Stimulated activated memory B cell treated with anti-CD40 and anti-IgM and Interleukin-4, amounts not matched to agents 10 μg/mL and 1 μg/mL and 100 μg/mL, for 72 hours (primary cell): ENCODE data around the gene RAPGEF3.
A peak's percentile ranks its signal among the peaks of the same experiment; 100 is the strongest.

Source experiments
- ATAC-seq: fragments of 150-1000 bp; cut with Tn5 transposase; 2 replicates; pipeline ENCODE4 v1.10.0; 2021
- H3K27ac Mint-ChIP-seq: one replicate; pipeline ENCODE4 v1.8.0; 2022; ENCODE audit warnings: mild to moderate bottlenecking, mixed read lengths
- H3K27me3 Mint-ChIP-seq: one replicate; pipeline ENCODE4 v1.8.0; 2022; ENCODE audit warnings: mixed read lengths
- H3K36me3 Mint-ChIP-seq: one replicate; pipeline ENCODE4 v1.8.0; 2022; ENCODE audit warnings: mixed read lengths
- H3K4me1 Mint-ChIP-seq: one replicate; pipeline ENCODE4 v1.8.0; 2022; ENCODE audit warnings: mixed read lengths
- H3K4me3 Mint-ChIP-seq: one replicate; pipeline ENCODE4 v1.8.0; 2022; ENCODE audit warnings: mild to moderate bottlenecking, moderate library complexity, mixed read lengths
- H3K9me3 Mint-ChIP-seq: one replicate; pipeline ENCODE4 v1.8.0; 2022; ENCODE audit warnings: mixed read lengths

Gene RAPGEF3

GRCh38 chr12:47758834-47759690 lies at the start of gene RAPGEF3:
Gene RAPGEF3 (minus strand): TSS chr12:47758880. CDS start chr12:47758556, 324 bp downstream.
- peak within 1 kb of the TSS; percentile 87 for H3K27ac Mint-ChIP-seq
- H3K4me3 Mint-ChIP-seq: peak within 1 kb of the TSS; percentile 67
- ATAC-seq: peak; percentile 63
- no peaks in the 10 kb centered on the region for H3K9me3 Mint-ChIP-seq
- H3K4me1 Mint-ChIP-seq: peaks cover 59% of the 10 kb centered on the region
- H3K36me3 Mint-ChIP-seq: no peaks in the 10 kb centered on the region
- H3K27me3 Mint-ChIP-seq: no peaks in the 10 kb centered on the region

GRCh38 chr12:47808050-47808449 lies 49.4 kb upstream of the RAPGEF3 start:
- H3K4me1 Mint-ChIP-seq: peaks cover 98% of the 10 kb centered on the region
- H3K27ac Mint-ChIP-seq: peak overlapping the region; percentile 97
- no peaks in the 10 kb centered on the region for H3K9me3 Mint-ChIP-seq
- peaks cover 15% of the 10 kb centered on the region for H3K36me3 Mint-ChIP-seq
- ATAC-seq: peak; percentile 66
- H3K27me3 Mint-ChIP-seq: no peaks in the 10 kb centered on the region
- peak overlapping the region; percentile 64 for H3K4me3 Mint-ChIP-seq

GRCh38 chr12:47807338-47807737 lies 48.7 kb upstream of the RAPGEF3 start:
- Mint-ChIP-seq H3K9me3 (no peaks in the 10 kb centered on the region), H3K4me1 (peaks cover 99% of the 10 kb centered on the region), H3K36me3 (peaks cover 15% of the 10 kb centered on the region), H3K27ac (peak overlapping the region; percentile 97), H3K27me3 (no peaks in the 10 kb centered on the region), H3K4me3 (peak overlapping the region; percentile 64)
- ATAC-seq: no peak

GRCh38 chr12:47805417-47805816 lies 46.7 kb upstream of the RAPGEF3 start:
- Mint-ChIP-seq H3K4me1 (peaks cover 99% of the 10 kb centered on the region), H3K27me3 (no peaks in the 10 kb centered on the region), H3K36me3 (peaks cover 21% of the 10 kb centered on the region), H3K4me3 (no peak overlapping the region), H3K27ac (peak overlapping the region; percentile 97), H3K9me3 (no peaks in the 10 kb centered on the region)
- ATAC-seq: no peak

DNA sequence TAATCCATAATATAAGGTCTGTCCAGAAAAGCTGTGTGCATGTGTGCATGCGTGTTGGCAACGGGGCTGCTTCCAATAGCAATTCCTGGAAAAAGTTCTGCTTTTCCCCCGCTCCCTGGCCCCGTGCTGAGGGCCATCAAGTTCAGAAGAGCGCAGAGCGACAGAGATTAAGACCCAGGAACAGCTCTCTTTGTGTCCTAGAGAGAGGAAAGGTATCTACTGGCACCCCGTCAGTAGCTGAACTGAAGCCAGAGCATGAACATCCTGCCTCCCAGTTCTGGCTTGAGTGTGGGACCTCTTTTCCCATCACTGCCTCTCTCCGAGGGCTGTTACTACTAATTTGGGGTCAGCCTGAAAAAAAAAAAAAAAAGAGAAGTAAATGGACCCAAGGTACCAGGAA lies 45.5 kb upstream of the RAPGEF3 start:
- Mint-ChIP-seq H3K9me3 (no peaks in the 10 kb centered on the region), H3K27ac (peak overlapping the region; percentile 97), H3K4me3 (no peak overlapping the region), H3K36me3 (peaks cover 21% of the 10 kb centered on the region), H3K27me3 (no peaks in the 10 kb centered on the region), H3K4me1 (peaks cover 94% of the 10 kb centered on the region)
- no peak for ATAC-seq

DNA sequence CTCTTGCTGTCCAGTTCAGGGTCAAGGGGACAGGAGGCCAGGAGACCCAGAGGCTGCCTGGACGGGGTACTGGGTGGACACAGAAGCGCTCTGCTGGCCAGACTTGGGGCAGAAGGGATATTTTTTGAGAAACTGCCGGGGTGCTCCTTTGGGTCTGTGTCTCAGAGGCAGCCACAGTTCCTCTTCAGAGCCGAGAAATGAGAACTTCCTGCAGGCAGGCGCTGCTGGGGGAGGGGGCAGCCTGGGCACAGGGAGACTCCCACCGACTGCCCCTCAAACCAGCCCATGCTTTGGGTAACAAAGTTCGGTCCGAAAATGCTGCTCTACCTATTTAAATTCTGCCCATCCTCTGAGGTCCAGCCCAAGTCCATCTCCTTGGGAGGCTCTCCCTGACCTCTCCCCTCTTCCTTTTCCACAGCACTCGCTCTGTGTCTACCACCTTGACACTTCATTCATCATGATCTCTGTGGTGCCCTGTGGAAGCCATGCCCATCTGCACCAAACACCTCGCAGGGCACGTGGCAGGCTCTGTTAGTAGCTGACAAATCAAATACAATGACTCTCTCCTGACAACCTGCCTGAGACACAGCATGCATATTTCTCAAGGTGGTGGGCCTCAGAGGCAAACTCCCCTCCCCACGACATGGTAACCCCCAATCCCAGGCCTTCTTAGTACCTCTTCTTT lies 44.7 kb upstream of the RAPGEF3 start:
- H3K9me3 Mint-ChIP-seq: no peaks in the 10 kb centered on the region
- peaks cover 89% of the 10 kb centered on the region for H3K4me1 Mint-ChIP-seq
- no peak for ATAC-seq
- H3K36me3 Mint-ChIP-seq: peaks cover 21% of the 10 kb centered on the region
- no peaks in the 10 kb centered on the region for H3K27me3 Mint-ChIP-seq
- H3K27ac Mint-ChIP-seq: peak overlapping the region; percentile 97
- H3K4me3 Mint-ChIP-seq: peak overlapping the region; percentile 27

- H3K4me3 Mint-ChIP-seq: no peak overlapping the region
- ATAC-seq: no peak
- peaks cover 27% of the 10 kb centered on the region for H3K36me3 Mint-ChIP-seq
- peaks cover 89% of the 10 kb centered on the region for H3K4me1 Mint-ChIP-seq
- H3K9me3 Mint-ChIP-seq: no peaks in the 10 kb centered on the region
- peak overlapping the region; percentile 97 for H3K27ac Mint-ChIP-seq
- H3K27me3 Mint-ChIP-seq: no peaks in the 10 kb centered on the region
These were observed 43.6 kb upstream of the RAPGEF3 start for GRCh38 chr12:47802312-47802711.

- H3K4me1 Mint-ChIP-seq: peaks cover 86% of the 10 kb centered on the region
- peaks cover 27% of the 10 kb centered on the region for H3K36me3 Mint-ChIP-seq
- H3K27ac Mint-ChIP-seq: peak overlapping the region; percentile 97
- no peak for ATAC-seq
- no peaks in the 10 kb centered on the region for H3K9me3 Mint-ChIP-seq
- H3K27me3 Mint-ChIP-seq: no peaks in the 10 kb centered on the region
- H3K4me3 Mint-ChIP-seq: no peak overlapping the region
These were observed 43.2 kb upstream of the RAPGEF3 start for GRCh38 chr12:47801904-47802246.

GRCh38 chr12:47801170-47801903 lies 42.7 kb upstream of the RAPGEF3 start:
- Mint-ChIP-seq H3K9me3 (no peaks in the 10 kb centered on the region), H3K27me3 (no peaks in the 10 kb centered on the region), H3K27ac (peak overlapping the region; percentile 97), H3K4me3 (no peak overlapping the region), H3K4me1 (peaks cover 81% of the 10 kb centered on the region), H3K36me3 (peaks cover 26% of the 10 kb centered on the region)
- no peak for ATAC-seq

- peak overlapping the region; percentile 97 for H3K27ac Mint-ChIP-seq
- no peaks in the 10 kb centered on the region for H3K27me3 Mint-ChIP-seq
- ATAC-seq: no peak
- peaks cover 29% of the 10 kb centered on the region for H3K36me3 Mint-ChIP-seq
- H3K9me3 Mint-ChIP-seq: no peaks in the 10 kb centered on the region
- peaks cover 74% of the 10 kb centered on the region for H3K4me1 Mint-ChIP-seq
- H3K4me3 Mint-ChIP-seq: no peak overlapping the region
These were observed 41.9 kb upstream of the RAPGEF3 start for GRCh38 chr12:47800582-47800981.

GRCh38 chr12:47799357-47799955 lies 40.8 kb upstream of the RAPGEF3 start:
- H3K27me3 Mint-ChIP-seq: no peaks in the 10 kb centered on the region
- H3K4me3 Mint-ChIP-seq: no peak overlapping the region
- peaks cover 30% of the 10 kb centered on the region for H3K36me3 Mint-ChIP-seq
- H3K9me3 Mint-ChIP-seq: no peaks in the 10 kb centered on the region
- H3K4me1 Mint-ChIP-seq: peaks cover 62% of the 10 kb centered on the region
- peak overlapping the region; percentile 38 for H3K27ac Mint-ChIP-seq
- ATAC-seq: no peak

- peaks cover 53% of the 10 kb centered on the region for H3K4me1 Mint-ChIP-seq
These were observed 39.8 kb upstream of the RAPGEF3 start for GRCh38 chr12:47798382-47798948.

GRCh38 chr12:47797441-47797840 lies 38.8 kb upstream of the RAPGEF3 start:
- peaks cover 42% of the 10 kb centered on the region for H3K4me1 Mint-ChIP-seq
- H3K27me3 Mint-ChIP-seq: no peaks in the 10 kb centered on the region
- peak overlapping the region; percentile 73 for H3K27ac Mint-ChIP-seq
- peaks cover 45% of the 10 kb centered on the region for H3K36me3 Mint-ChIP-seq
- H3K9me3 Mint-ChIP-seq: no peaks in the 10 kb centered on the region
- H3K4me3 Mint-ChIP-seq: no peak overlapping the region
- ATAC-seq: peak; percentile 79

More at GRCh38 chr12:47798382-47798948, 39.8 kb upstream of the RAPGEF3 start:
- Mint-ChIP-seq H3K27ac (peak overlapping the region; percentile 73), H3K27me3 (no peaks in the 10 kb centered on the region), H3K9me3 (no peaks in the 10 kb centered on the region), H3K4me3 (no peak overlapping the region), H3K36me3 (peaks cover 40% of the 10 kb centered on the region)
- ATAC-seq: no peak

DNA sequence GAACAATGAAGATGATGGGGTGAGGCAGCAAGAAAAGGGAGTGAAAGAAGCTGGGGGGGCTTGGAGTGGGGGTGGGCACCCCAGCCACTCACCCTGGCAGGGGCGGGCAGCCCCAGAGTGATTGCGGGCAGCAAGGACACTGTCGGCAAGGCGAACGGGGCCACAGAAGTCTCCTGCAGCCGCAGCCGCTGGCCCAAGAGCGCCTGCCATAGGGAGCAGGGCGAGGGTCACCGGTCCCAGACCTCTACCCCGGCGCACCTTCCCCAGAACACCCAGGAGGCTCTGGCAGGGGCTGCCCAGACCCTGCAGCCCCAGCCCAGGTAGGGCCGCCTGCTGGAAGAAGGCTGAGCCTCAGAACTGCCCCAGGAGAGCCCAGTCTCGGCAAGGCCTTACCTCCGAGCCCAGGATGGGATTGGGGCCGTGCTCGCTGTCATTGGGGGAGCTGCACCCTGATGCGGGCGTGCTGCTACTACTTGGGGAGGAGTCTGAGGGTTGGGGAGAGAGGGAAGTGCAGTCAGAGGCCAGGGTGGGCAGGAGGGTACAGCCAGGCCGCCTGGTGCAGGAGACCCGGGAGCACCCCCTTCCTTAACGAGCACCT lies 37.2 kb upstream of the RAPGEF3 start:
- Mint-ChIP-seq H3K36me3 (peaks cover 54% of the 10 kb centered on the region), H3K27ac (peak overlapping the region; percentile 62), H3K9me3 (no peaks in the 10 kb centered on the region), H3K27me3 (no peaks in the 10 kb centered on the region), H3K4me3 (no peak overlapping the region), H3K4me1 (peaks cover 27% of the 10 kb centered on the region)
- no peak for ATAC-seq
